Measurements from ENCODE around the gene AFF1. TPM values are rescaled to one million over a fixed set of nuclear protein-coding genes. Genes with fewer than 3 reads are reported as not detected.

AFF1 gene
- total RNA-seq, 6 experiments from 2014 or later = 23.8 to 39.6 (median 34.9) TPM

DNA sequence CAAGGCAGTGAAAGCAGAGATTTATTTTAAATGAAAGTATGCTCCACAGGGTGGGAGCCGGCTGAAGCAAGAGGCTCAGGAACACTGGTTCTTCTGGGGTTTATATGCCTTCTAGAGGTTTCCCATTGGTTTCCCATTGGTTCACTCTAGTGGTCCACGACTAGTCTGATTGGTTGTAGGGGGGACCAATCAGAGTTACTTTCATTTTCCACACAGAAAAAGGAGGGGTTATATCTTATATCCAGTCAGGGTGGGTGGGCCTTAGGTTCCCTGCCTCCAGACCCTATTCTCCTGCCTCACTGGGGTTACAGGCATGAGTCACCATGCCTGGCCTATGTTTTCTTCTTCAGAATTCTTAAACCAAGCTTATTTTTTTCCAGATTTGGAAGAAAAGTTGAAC is 184.0 kb downstream of the AFF1 start:
- H3K27ac ChIP-seq = no peak overlapping the region

DNA sequence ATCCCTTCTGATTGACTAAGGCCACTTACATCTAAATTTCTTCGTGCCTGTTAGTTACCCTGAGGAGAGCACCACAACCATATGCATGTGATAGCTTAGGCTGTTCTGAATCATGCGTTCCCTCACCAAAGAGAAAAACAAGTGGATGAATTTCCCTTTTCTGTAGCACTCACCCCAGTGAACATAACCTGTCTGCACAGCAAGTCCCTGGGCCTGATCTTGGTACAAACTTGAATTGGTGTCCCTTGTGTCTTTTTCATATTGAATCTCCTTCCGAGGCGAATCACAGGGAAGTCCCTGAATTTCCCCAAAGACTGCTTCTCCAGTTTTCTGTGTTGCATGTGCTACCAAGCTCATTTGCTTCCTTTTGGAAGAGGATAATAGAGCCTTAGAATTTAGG is 185.2 kb downstream of the AFF1 start:
- Histone ChIP-seq H3K9me3 (no peaks in the 10 kb centered on the region), H3K27me3 (no peaks in the 10 kb centered on the region), H3K4me3 (no peak overlapping the region), H3K27ac (peak overlapping the region in 1 of 3 donors; percentile 49), H3K4me1 (peaks cover 0 to 21% (median 9%) of the 10 kb centered on the region in 4 donors), H3K36me3 (peaks cover 0 to 34% (median 11%) of the 10 kb centered on the region in 4 donors)
- DNase-seq (no peak), ATAC-seq (no peak)
- TF ChIP-seq POLR2A (IDR thresholded peaks at IDR 0.05) = no peak
- TF ChIP-seq, protein P1, sequence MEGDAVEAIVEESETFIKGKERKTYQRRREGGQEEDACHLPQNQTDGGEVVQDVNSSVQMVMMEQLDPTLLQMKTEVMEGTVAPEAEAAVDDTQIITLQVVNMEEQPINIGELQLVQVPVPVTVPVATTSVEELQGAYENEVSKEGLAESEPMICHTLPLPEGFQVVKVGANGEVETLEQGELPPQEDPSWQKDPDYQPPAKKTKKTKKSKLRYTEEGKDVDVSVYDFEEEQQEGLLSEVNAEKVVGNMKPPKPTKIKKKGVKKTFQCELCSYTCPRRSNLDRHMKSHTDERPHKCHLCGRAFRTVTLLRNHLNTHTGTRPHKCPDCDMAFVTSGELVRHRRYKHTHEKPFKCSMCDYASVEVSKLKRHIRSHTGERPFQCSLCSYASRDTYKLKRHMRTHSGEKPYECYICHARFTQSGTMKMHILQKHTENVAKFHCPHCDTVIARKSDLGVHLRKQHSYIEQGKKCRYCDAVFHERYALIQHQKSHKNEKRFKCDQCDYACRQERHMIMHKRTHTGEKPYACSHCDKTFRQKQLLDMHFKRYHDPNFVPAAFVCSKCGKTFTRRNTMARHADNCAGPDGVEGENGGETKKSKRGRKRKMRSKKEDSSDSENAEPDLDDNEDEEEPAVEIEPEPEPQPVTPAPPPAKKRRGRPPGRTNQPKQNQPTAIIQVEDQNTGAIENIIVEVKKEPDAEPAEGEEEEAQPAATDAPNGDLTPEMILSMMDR (IDR thresholded peaks at IDR 0.05) = no peak
- intact Hi-C loops (cut with DNase I) = no loop called here
- WGBS (ENCODE audit: insufficient coverage, low coverage, low lambda C conversion rate, missing lambda C conversion rate) = 77% methylated on average over 4 of the region's 4 CpGs

More for the DNA sequence above, 184.0 kb downstream of the AFF1 start:
- Histone ChIP-seq H3K4me3 (no peak overlapping the region), H3K27me3 (no peaks in the 10 kb centered on the region), H3K9me3 (no peaks in the 10 kb centered on the region), H3K36me3 (peaks cover 0 to 41% (median 16%) of the 10 kb centered on the region in 4 donors), H3K4me1 (peaks cover 0 to 21% (median 9%) of the 10 kb centered on the region in 4 donors)
- DNase-seq = no peak
- 95% methylated on average over 2 of the region's 2 CpGs for WGBS (ENCODE audit: insufficient coverage, low coverage, low lambda C conversion rate, missing lambda C conversion rate)
- no peak for ATAC-seq
- TF ChIP-seq, protein P1 (IDR thresholded peaks at IDR 0.05) = no peak
- no peak for TF ChIP-seq POLR2A (IDR thresholded peaks at IDR 0.05)
- intact Hi-C loops (cut with DNase I) = no loop called here

DNA sequence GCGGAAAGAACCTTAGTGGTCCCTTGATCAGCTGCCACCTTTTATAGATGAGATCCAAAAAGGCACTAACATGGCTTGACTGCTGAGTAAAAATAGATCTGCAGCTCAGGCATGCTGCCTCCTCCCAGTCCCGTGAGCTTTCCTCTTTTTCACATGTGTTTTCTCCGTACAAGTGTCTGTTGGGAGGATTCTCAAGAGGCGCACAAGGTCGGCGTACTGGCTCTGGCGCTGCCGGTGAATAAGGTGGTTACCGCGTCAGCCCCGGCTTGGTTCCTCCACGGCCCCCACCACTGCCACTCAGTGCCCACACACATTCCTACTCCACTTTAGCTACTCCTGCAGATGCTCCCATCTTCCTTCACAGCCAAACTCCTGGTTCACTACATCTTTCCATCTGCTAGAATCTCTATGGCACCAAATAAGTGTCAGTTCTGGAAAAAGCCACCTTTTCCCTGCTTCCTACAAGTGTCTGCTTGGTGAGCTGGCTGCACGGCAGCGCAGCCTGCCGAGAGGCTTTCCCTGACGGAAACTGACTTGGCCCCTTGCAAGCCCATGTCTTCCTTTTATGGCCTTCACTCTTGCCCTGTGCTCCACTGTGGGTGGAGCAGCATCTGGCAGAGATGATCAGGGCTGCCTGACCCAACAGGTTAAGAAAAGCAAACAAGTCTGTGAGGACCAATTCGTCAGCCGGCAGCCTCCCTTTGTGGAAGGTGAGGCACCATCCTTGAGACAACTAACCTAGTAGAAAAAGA is 185.8 kb downstream of the AFF1 start:
- Histone ChIP-seq H3K27me3 (no peaks in the 10 kb centered on the region), H3K4me1 (peaks cover 0 to 24% (median 10%) of the 10 kb centered on the region in 4 donors), H3K9me3 (no peaks in the 10 kb centered on the region), H3K27ac (peak overlapping the region in 2 of 3 donors; percentile 5 to 52), H3K36me3 (peaks cover 0 to 35% (median 11%) of the 10 kb centered on the region in 4 donors), H3K4me3 (no peak overlapping the region)
- ATAC-seq (peak; percentile 78 to 85 (median 82)), DNase-seq (peak; percentile 55 to 82 (median 80))
- intact Hi-C loops (cut with DNase I) = no loop called here
- TF ChIP-seq, protein P1 (IDR thresholded peaks at IDR 0.05) = no peak
- no peak for TF ChIP-seq POLR2A (IDR thresholded peaks at IDR 0.05)
- 76% methylated on average over 18 of the region's 18 CpGs for WGBS (ENCODE audit: insufficient coverage, low coverage, low lambda C conversion rate, missing lambda C conversion rate)

DNA sequence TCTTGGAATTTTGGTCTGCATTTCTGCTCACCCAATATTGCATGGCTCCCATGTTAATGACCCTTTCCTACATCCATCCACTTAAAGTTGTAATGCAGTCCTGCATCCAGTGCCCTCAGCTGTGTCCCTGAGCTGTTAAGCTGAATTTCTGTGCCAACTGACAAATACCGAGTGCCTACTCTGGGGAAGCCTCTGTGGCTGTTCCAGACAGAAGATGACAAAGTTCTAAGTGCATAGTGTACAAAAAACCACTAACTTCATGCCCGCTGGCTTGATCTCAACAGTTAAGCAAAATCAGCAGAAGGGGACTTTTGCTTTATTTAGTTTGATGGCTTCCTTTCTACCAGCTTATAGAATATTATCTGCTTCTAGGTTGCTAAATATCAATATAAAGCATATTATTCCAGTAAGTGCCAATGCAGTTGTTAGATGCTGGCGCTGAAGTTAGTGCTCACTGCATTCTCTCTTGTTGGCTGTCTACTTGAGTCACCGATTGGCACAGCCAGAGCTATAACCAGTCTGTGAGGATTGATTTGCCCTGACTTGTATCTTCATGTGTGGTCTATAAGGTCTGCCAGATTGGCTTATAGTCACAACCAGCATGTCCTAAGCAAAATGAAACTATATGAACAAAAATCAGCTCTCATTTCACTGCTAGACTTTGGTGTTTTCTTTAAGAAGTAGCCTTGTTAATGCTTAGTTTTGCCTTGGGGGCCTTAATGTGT is 186.7 kb downstream of the AFF1 start:
- 44% methylated on average over 4 of the region's 4 CpGs for WGBS (ENCODE audit: insufficient coverage, low coverage, low lambda C conversion rate, missing lambda C conversion rate)
- no peak overlapping the region for H3K4me3 ChIP-seq
- H3K27me3 ChIP-seq = no peaks in the 10 kb centered on the region
- H3K27ac ChIP-seq = peak overlapping the region in 1 of 3 donors; percentile 52
- H3K9me3 ChIP-seq = no peaks in the 10 kb centered on the region
- H3K36me3 ChIP-seq = peaks cover 0 to 33% (median 8%) of the 10 kb centered on the region in 4 donors
- peak in 1 of 3 donors; percentile 68 for DNase-seq
- H3K4me1 ChIP-seq = peaks cover 0 to 29% (median 12%) of the 10 kb centered on the region in 4 donors
- intact Hi-C loops (cut with DNase I) = no loop called here
- peak; percentile 46 to 80 (median 80) for ATAC-seq
- TF ChIP-seq, protein P1 (IDR thresholded peaks at IDR 0.05) = no peak
- no peak for TF ChIP-seq POLR2A (IDR thresholded peaks at IDR 0.05)
